ENCODE measurements around the gene OXNAD1.
"Not testable (repeated sequence)": the region's sequence is repeated elsewhere in the genome, so short reads cannot be mapped to it uniquely, and the experiment has no call there.

OXNAD1 gene

GRCh38 chr3:16309558-16309957, 44.5 kb downstream of the OXNAD1 start:
- no peak overlapping the region for H3K27ac ChIP-seq (ENCODE audit: low read length)
- H3K36me3 ChIP-seq (ENCODE audit: control insufficient read depth, low read depth, low read length): peaks cover 17% of the 10 kb centered on the region
- no peaks in the 10 kb centered on the region for H3K9me3 ChIP-seq (ENCODE audit: control insufficient read depth, low read depth, low read length)
- H3K4me3 ChIP-seq (ENCODE audit: low read length): no peak overlapping the region
- H3K9ac ChIP-seq (ENCODE audit: low read length): no peak overlapping the region
- no peaks in the 10 kb centered on the region for H3K4me1 ChIP-seq (ENCODE audit: control insufficient read depth, low read depth, low read length)
- no peaks in the 10 kb centered on the region for H3K27me3 ChIP-seq (ENCODE audit: control insufficient read depth, insufficient read depth, low read length)

- H3K27me3 ChIP-seq (ENCODE audit: control insufficient read depth, insufficient read depth, low read length); H3K27ac ChIP-seq (ENCODE audit: low read length); H3K9ac ChIP-seq (ENCODE audit: low read length); H3K4me1 ChIP-seq (ENCODE audit: control insufficient read depth, low read depth, low read length); H3K9me3 ChIP-seq (ENCODE audit: control insufficient read depth, low read depth, low read length); H3K4me3 ChIP-seq (ENCODE audit: low read length): not testable (repeated sequence)
- peaks cover 13% of the 10 kb centered on the region for H3K36me3 ChIP-seq (ENCODE audit: control insufficient read depth, low read depth, low read length)
Observed at GRCh38 chr3:16310486-16310885, 45.5 kb downstream of the OXNAD1 start.

- Histone ChIP-seq H3K9me3 (ENCODE audit: control insufficient read depth, low read depth, low read length) (no peaks in the 10 kb centered on the region), H3K4me3 (ENCODE audit: low read length) (no peak overlapping the region), H3K9ac (ENCODE audit: low read length) (no peak overlapping the region), H3K36me3 (ENCODE audit: control insufficient read depth, low read depth, low read length) (peaks cover 13% of the 10 kb centered on the region), H3K4me1 (ENCODE audit: control insufficient read depth, low read depth, low read length) (no peaks in the 10 kb centered on the region), H3K27ac (ENCODE audit: low read length) (no peak overlapping the region), H3K27me3 (ENCODE audit: control insufficient read depth, insufficient read depth, low read length) (no peaks in the 10 kb centered on the region)
Observed at GRCh38 chr3:16311960-16312451, 47.0 kb downstream of the OXNAD1 start.

- Histone ChIP-seq H3K9ac (ENCODE audit: low read length) (no peak overlapping the region), H3K4me1 (ENCODE audit: control insufficient read depth, low read depth, low read length) (no peaks in the 10 kb centered on the region), H3K9me3 (ENCODE audit: control insufficient read depth, low read depth, low read length) (no peaks in the 10 kb centered on the region), H3K27me3 (ENCODE audit: control insufficient read depth, insufficient read depth, low read length) (no peaks in the 10 kb centered on the region), H3K27ac (ENCODE audit: low read length) (no peak overlapping the region), H3K4me3 (ENCODE audit: low read length) (no peak overlapping the region), H3K36me3 (ENCODE audit: control insufficient read depth, low read depth, low read length) (peaks cover 13% of the 10 kb centered on the region)
Observed at GRCh38 chr3:16313886-16314645, 49.1 kb downstream of the OXNAD1 start.

- Histone ChIP-seq H3K27ac (ENCODE audit: low read length) (no peak overlapping the region), H3K27me3 (ENCODE audit: control insufficient read depth, insufficient read depth, low read length) (no peaks in the 10 kb centered on the region), H3K4me1 (ENCODE audit: control insufficient read depth, low read depth, low read length) (no peaks in the 10 kb centered on the region), H3K36me3 (ENCODE audit: control insufficient read depth, low read depth, low read length) (peaks cover 20% of the 10 kb centered on the region), H3K9ac (ENCODE audit: low read length) (no peak overlapping the region), H3K9me3 (ENCODE audit: control insufficient read depth, low read depth, low read length) (no peaks in the 10 kb centered on the region), H3K4me3 (ENCODE audit: low read length) (no peak overlapping the region)
Observed at GRCh38 chr3:16315623-16316022, 50.6 kb downstream of the OXNAD1 start.

GRCh38 chr3:16316396-16316795, 51.4 kb downstream of the OXNAD1 start:
- Histone ChIP-seq H3K36me3 (ENCODE audit: control insufficient read depth, low read depth, low read length) (peaks cover 20% of the 10 kb centered on the region), H3K9ac (ENCODE audit: low read length) (no peak overlapping the region), H3K27me3 (ENCODE audit: control insufficient read depth, insufficient read depth, low read length) (no peaks in the 10 kb centered on the region), H3K27ac (ENCODE audit: low read length) (no peak overlapping the region), H3K4me3 (ENCODE audit: low read length) (no peak overlapping the region), H3K4me1 (ENCODE audit: control insufficient read depth, low read depth, low read length) (no peaks in the 10 kb centered on the region), H3K9me3 (ENCODE audit: control insufficient read depth, low read depth, low read length) (no peaks in the 10 kb centered on the region)

- H3K36me3 ChIP-seq (ENCODE audit: control insufficient read depth, low read depth, low read length): peaks cover 20% of the 10 kb centered on the region
- H3K27ac ChIP-seq (ENCODE audit: low read length): no peak overlapping the region
Observed at GRCh38 chr3:16316847-16317560, 52.0 kb downstream of the OXNAD1 start.

GRCh38 chr3:16317561-16317945, 52.5 kb downstream of the OXNAD1 start:
- H3K4me1 ChIP-seq (ENCODE audit: control insufficient read depth, low read depth, low read length): no peaks in the 10 kb centered on the region
- H3K36me3 ChIP-seq (ENCODE audit: control insufficient read depth, low read depth, low read length): peaks cover 20% of the 10 kb centered on the region
- H3K9me3 ChIP-seq (ENCODE audit: control insufficient read depth, low read depth, low read length): no peaks in the 10 kb centered on the region
- no peaks in the 10 kb centered on the region for H3K27me3 ChIP-seq (ENCODE audit: control insufficient read depth, insufficient read depth, low read length)
- no peak overlapping the region for H3K9ac ChIP-seq (ENCODE audit: low read length)
- H3K27ac ChIP-seq (ENCODE audit: low read length): no peak overlapping the region
- no peak overlapping the region for H3K4me3 ChIP-seq (ENCODE audit: low read length)

More at GRCh38 chr3:16316847-16317560, 52.0 kb downstream of the OXNAD1 start:
- no peaks in the 10 kb centered on the region for H3K27me3 ChIP-seq (ENCODE audit: control insufficient read depth, insufficient read depth, low read length)
- H3K9ac ChIP-seq (ENCODE audit: low read length): no peak overlapping the region
- H3K4me3 ChIP-seq (ENCODE audit: low read length): no peak overlapping the region
- H3K9me3 ChIP-seq (ENCODE audit: control insufficient read depth, low read depth, low read length): no peaks in the 10 kb centered on the region
- no peaks in the 10 kb centered on the region for H3K4me1 ChIP-seq (ENCODE audit: control insufficient read depth, low read depth, low read length)

- Histone ChIP-seq H3K27ac (ENCODE audit: low read length) (no peak overlapping the region), H3K9me3 (ENCODE audit: control insufficient read depth, low read depth, low read length) (no peaks in the 10 kb centered on the region), H3K9ac (ENCODE audit: low read length) (no peak overlapping the region), H3K4me1 (ENCODE audit: control insufficient read depth, low read depth, low read length) (no peaks in the 10 kb centered on the region), H3K36me3 (ENCODE audit: control insufficient read depth, low read depth, low read length) (peaks cover 20% of the 10 kb centered on the region), H3K27me3 (ENCODE audit: control insufficient read depth, insufficient read depth, low read length) (no peaks in the 10 kb centered on the region), H3K4me3 (ENCODE audit: low read length) (no peak overlapping the region)
Observed at GRCh38 chr3:16318176-16318575, 53.2 kb downstream of the OXNAD1 start.

- peaks cover 13% of the 10 kb centered on the region for H3K36me3 ChIP-seq (ENCODE audit: control insufficient read depth, low read depth, low read length)
- no peaks in the 10 kb centered on the region for H3K4me1 ChIP-seq (ENCODE audit: control insufficient read depth, low read depth, low read length)
- no peaks in the 10 kb centered on the region for H3K9me3 ChIP-seq (ENCODE audit: control insufficient read depth, low read depth, low read length)
- no peak overlapping the region for H3K27ac ChIP-seq (ENCODE audit: low read length)
- no peak overlapping the region for H3K9ac ChIP-seq (ENCODE audit: low read length)
- H3K4me3 ChIP-seq (ENCODE audit: low read length): no peak overlapping the region
- H3K27me3 ChIP-seq (ENCODE audit: control insufficient read depth, insufficient read depth, low read length): no peaks in the 10 kb centered on the region
Observed at GRCh38 chr3:16319307-16319706, 54.3 kb downstream of the OXNAD1 start.

- H3K9me3 ChIP-seq (ENCODE audit: control insufficient read depth, low read depth, low read length): no peaks in the 10 kb centered on the region
- no peak overlapping the region for H3K4me3 ChIP-seq (ENCODE audit: low read length)
- peaks cover 11% of the 10 kb centered on the region for H3K36me3 ChIP-seq (ENCODE audit: control insufficient read depth, low read depth, low read length)
- H3K27ac ChIP-seq (ENCODE audit: low read length): no peak overlapping the region
- H3K9ac ChIP-seq (ENCODE audit: low read length): no peak overlapping the region
- H3K27me3 ChIP-seq (ENCODE audit: control insufficient read depth, insufficient read depth, low read length): no peaks in the 10 kb centered on the region
- no peaks in the 10 kb centered on the region for H3K4me1 ChIP-seq (ENCODE audit: control insufficient read depth, low read depth, low read length)
Observed at GRCh38 chr3:16319723-16320122, 54.7 kb downstream of the OXNAD1 start.

GRCh38 chr3:16320711-16321110, 55.7 kb downstream of the OXNAD1 start:
- H3K4me3 ChIP-seq (ENCODE audit: low read length): no peak overlapping the region

More at GRCh38 chr3:16320711-16321110, 55.7 kb downstream of the OXNAD1 start:
- peaks cover 11% of the 10 kb centered on the region for H3K36me3 ChIP-seq (ENCODE audit: control insufficient read depth, low read depth, low read length)
- no peak overlapping the region for H3K9ac ChIP-seq (ENCODE audit: low read length)
- H3K27me3 ChIP-seq (ENCODE audit: control insufficient read depth, insufficient read depth, low read length): no peaks in the 10 kb centered on the region
- H3K9me3 ChIP-seq (ENCODE audit: control insufficient read depth, low read depth, low read length): no peaks in the 10 kb centered on the region
- no peaks in the 10 kb centered on the region for H3K4me1 ChIP-seq (ENCODE audit: control insufficient read depth, low read depth, low read length)
- no peak overlapping the region for H3K27ac ChIP-seq (ENCODE audit: low read length)

Measured in iPS-18a (cell line).